Large intestine (tissue), 3 donors: ENCODE results near the gene TTC9B. TPM values are rescaled to one million over a fixed set of nuclear protein-coding genes. Genes with fewer than 3 reads are reported as not detected.

Source experiments
- DNase-seq, 2 donors: peaks; one replicate each; pipeline versions ENCODE4 v3.0.0 to v3.0.0-alpha.2; 2013
- H3K27ac ChIP-seq: one replicate; pipeline ENCODE4 v1.5.1; 2013; ENCODE audit warnings: low read length
- H3K27me3 ChIP-seq: 2 replicates; pipeline ENCODE4 v1.6.1; 2013; ENCODE audit warnings: low read length; ENCODE audit not compliant: control insufficient read depth, insufficient read depth
- H3K36me3 ChIP-seq: 2 replicates; pipeline ENCODE4 v1.6.1; 2013; ENCODE audit warnings: low read length; ENCODE audit not compliant: control insufficient read depth, insufficient read depth
- H3K4me1 ChIP-seq: one replicate; pipeline ENCODE4 v1.6.1; 2013; ENCODE audit warnings: low read length; ENCODE audit not compliant: control insufficient read depth, insufficient read depth
- H3K4me3 ChIP-seq: one replicate; pipeline ENCODE4 v1.5.1; 2013; ENCODE audit warnings: low read length
- H3K9me3 ChIP-seq: one replicate; pipeline ENCODE4 v1.6.1; 2013; ENCODE audit warnings: mild to moderate bottlenecking, low read depth, low read length, moderate library complexity; ENCODE audit not compliant: control insufficient read depth
- WGBS: methylation state at CpG from one replicate; pipeline ENCODE4 v1.1.5; 2013; ENCODE audit warnings: low lambda C conversion rate; ENCODE audit not compliant: insufficient coverage; 5-methylcytosine and 5-hydroxymethylcytosine counted together
- polyA plus RNA-seq: library from polyadenylated mRNA; unstranded; fragments of 120-200 nt; gene quantifications from one replicate; pipeline ENCODE4 v1.2.1, GENCODE V29; 2013

Gene TTC9B
- polyA plus RNA-seq, 1 donor = 3.1 TPM

DNA sequence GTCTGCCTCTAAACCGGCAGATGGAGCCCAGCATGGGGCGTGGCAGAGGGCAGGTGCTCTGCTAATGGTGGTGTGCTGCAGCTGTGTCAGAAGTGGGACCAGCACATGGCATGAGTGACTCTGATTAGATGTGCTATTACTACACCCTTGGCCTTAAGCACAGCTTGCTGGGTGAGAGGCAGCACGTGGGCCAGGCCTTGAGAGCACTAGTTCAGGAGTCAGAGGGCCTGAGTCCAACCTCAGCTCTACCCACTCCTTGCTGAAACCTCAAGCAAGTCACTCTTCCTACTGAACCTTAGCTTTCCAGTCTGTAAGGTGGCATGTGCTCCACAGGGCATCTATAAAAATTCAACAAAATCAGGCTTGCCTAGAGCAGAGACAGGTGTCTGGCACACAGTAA, 44.2 kb upstream of the TTC9B start:
- Histone ChIP-seq H3K9me3 (no peaks in the 10 kb centered on the region), H3K4me1 (no peaks in the 10 kb centered on the region), H3K4me3 (no peak overlapping the region), H3K27ac (no peak overlapping the region), H3K36me3 (peaks cover 35% of the 10 kb centered on the region), H3K27me3 (no peaks in the 10 kb centered on the region)
- DNase-seq = no peak
- WGBS = no CpG with 5 or more reads among the region's 3 CpGs

GRCh38 chr19:40261631-40262030, 43.4 kb upstream of the TTC9B start:
- Histone ChIP-seq H3K4me1 (no peaks in the 10 kb centered on the region), H3K27me3 (no peaks in the 10 kb centered on the region), H3K9me3 (no peaks in the 10 kb centered on the region), H3K4me3 (no peak overlapping the region), H3K36me3 (peaks cover 38% of the 10 kb centered on the region), H3K27ac (no peak overlapping the region)
- WGBS = no CpG with 5 or more reads among the region's 8 CpGs
- DNase-seq = no peak

DNA sequence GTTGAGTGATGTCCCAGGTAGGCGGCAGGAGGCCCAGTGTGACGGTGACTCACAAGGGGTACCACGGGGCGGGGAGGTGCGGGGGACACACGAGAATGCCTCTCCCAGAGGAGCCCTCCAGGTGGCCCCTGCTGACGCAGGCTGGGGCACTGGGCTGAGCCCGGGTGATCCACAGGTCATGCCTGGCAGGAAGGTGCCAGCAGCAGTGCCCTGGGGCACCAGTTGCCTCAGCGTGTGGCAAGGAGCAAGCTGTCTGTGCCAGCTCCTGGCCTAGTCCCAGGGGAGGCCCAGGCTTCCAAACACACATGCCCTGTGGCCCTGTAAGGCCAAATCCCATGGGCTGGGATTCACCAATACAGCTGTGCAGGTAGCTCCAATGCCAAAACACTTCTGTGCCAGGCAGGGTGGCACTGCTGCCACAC, 38.9 kb upstream of the TTC9B start:
- DNase-seq = no peak
- Histone ChIP-seq H3K4me3 (no peak overlapping the region), H3K36me3 (peaks cover 40% of the 10 kb centered on the region), H3K4me1 (peaks cover 19% of the 10 kb centered on the region), H3K27ac (no peak overlapping the region), H3K27me3 (no peaks in the 10 kb centered on the region), H3K9me3 (no peaks in the 10 kb centered on the region)
- WGBS = no CpG with 5 or more reads among the region's 9 CpGs

- no peak overlapping the region for H3K27ac ChIP-seq
- H3K36me3 ChIP-seq = peaks cover 42% of the 10 kb centered on the region
Measured at GRCh38 chr19:40256512-40256911, 38.3 kb upstream of the TTC9B start.

DNA sequence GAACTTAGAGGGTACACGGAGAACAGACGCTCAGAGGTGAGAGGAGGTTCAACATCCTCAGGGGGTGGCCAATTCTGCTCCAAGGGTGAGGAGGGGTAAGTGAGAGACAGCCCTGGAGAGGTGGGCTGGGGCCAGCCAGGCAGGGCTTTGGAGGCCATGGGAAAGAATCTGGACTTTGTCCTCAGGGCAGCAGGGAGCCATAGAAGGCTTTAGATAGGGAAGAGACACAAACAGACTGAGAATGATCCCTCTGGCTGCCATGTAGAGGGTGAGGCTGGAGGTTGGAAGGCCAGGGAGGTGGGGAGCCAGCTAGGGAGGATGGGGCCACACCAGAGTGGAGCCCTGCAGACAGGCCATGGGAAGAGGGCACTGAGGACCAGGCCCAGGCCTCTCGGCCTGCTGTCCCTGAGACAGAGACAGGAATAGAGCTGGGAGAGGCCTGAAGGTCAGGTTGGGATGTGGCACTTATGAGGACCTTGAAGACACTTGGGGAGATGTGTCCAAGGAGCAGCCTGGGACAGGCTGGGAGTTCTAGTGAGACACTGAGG, 37.5 kb upstream of the TTC9B start:
- H3K27ac ChIP-seq = no peak overlapping the region
- no peaks in the 10 kb centered on the region for H3K9me3 ChIP-seq
- peaks cover 45% of the 10 kb centered on the region for H3K36me3 ChIP-seq

More at GRCh38 chr19:40256512-40256911, 38.3 kb upstream of the TTC9B start:
- no CpG with 5 or more reads among the region's 8 CpGs for WGBS
- H3K4me3 ChIP-seq = no peak overlapping the region
- no peak for DNase-seq
- peaks cover 20% of the 10 kb centered on the region for H3K4me1 ChIP-seq
- H3K27me3 ChIP-seq = no peaks in the 10 kb centered on the region
- H3K9me3 ChIP-seq = no peaks in the 10 kb centered on the region

GRCh38 chr19:40254714-40255418, 36.7 kb upstream of the TTC9B start:
- DNase-seq = peak; percentile 37 to 70
- peaks cover 51% of the 10 kb centered on the region for H3K36me3 ChIP-seq
- no peak overlapping the region for H3K4me3 ChIP-seq
- H3K4me1 ChIP-seq = peaks cover 20% of the 10 kb centered on the region
- no peaks in the 10 kb centered on the region for H3K27me3 ChIP-seq
- no peaks in the 10 kb centered on the region for H3K9me3 ChIP-seq
- H3K27ac ChIP-seq = peak overlapping the region; percentile 11
- WGBS = no CpG with 5 or more reads among the region's 16 CpGs

More for the DNA sequence above, 37.5 kb upstream of the TTC9B start:
- Histone ChIP-seq H3K4me1 (peaks cover 20% of the 10 kb centered on the region), H3K4me3 (no peak overlapping the region), H3K27me3 (no peaks in the 10 kb centered on the region)
- DNase-seq = peak in 1 of 2 donors; percentile 32
- WGBS = 80% methylated on average over 2 of the region's 3 CpGs

DNA sequence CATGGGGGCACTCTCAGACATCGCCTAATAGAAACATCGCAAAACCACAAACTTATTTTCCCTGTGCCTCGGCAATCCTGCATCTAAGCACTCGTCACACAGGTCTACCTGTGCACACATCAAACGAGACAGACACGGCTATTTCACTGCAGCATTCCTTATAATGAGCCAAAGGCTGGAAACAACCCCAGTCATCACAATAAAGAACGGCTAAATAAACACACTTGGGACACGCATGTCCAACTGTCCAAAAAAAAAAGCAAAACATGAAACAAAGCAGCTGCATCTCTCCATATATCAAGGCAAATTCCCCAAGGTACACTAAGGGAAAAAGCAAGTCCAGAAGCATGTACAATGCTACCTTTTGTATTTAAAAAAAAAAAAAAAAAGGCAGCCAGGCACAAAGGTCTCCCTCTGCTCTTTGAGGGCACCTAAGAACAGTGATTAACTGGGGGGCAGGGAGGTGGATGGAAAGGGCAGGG, 35.5 kb upstream of the TTC9B start:
- H3K4me1 ChIP-seq = peaks cover 20% of the 10 kb centered on the region
- H3K4me3 ChIP-seq = no peak overlapping the region
- WGBS = 0% methylated on average over 2 of the region's 8 CpGs
- H3K36me3 ChIP-seq = peaks cover 60% of the 10 kb centered on the region
- DNase-seq = peak in 1 of 2 donors; percentile 50
- no peaks in the 10 kb centered on the region for H3K27me3 ChIP-seq
- peak overlapping the region; percentile 33 for H3K27ac ChIP-seq
- H3K9me3 ChIP-seq = no peaks in the 10 kb centered on the region

GRCh38 chr19:40252395-40252794, 34.2 kb upstream of the TTC9B start:
- DNase-seq = no peak
- H3K4me1 ChIP-seq = peaks cover 20% of the 10 kb centered on the region
- H3K27ac ChIP-seq = no peak overlapping the region
- no CpG with 5 or more reads among the region's 7 CpGs for WGBS
- H3K4me3 ChIP-seq = no peak overlapping the region
- H3K9me3 ChIP-seq = no peaks in the 10 kb centered on the region
- H3K27me3 ChIP-seq = no peaks in the 10 kb centered on the region
- H3K36me3 ChIP-seq = peaks cover 66% of the 10 kb centered on the region

GRCh38 chr19:40251991-40252390, 33.8 kb upstream of the TTC9B start:
- no peaks in the 10 kb centered on the region for H3K27me3 ChIP-seq
- peaks cover 65% of the 10 kb centered on the region for H3K36me3 ChIP-seq
- peaks cover 20% of the 10 kb centered on the region for H3K4me1 ChIP-seq
- H3K9me3 ChIP-seq = no peaks in the 10 kb centered on the region
- H3K27ac ChIP-seq = no peak overlapping the region
- no CpG with 5 or more reads among the region's 4 CpGs for WGBS
- DNase-seq = no peak
- H3K4me3 ChIP-seq = no peak overlapping the region

- no peak for DNase-seq
- peaks cover 59% of the 10 kb centered on the region for H3K36me3 ChIP-seq
- no peaks in the 10 kb centered on the region for H3K27me3 ChIP-seq
- peaks cover 20% of the 10 kb centered on the region for H3K4me1 ChIP-seq
- no peak overlapping the region for H3K4me3 ChIP-seq
- H3K27ac ChIP-seq = no peak overlapping the region
- H3K9me3 ChIP-seq = no peaks in the 10 kb centered on the region
Measured at GRCh38 chr19:40251244-40251643, 33.1 kb upstream of the TTC9B start.

- Histone ChIP-seq H3K4me1 (peaks cover 17% of the 10 kb centered on the region), H3K9me3 (no peaks in the 10 kb centered on the region), H3K36me3 (peaks cover 50% of the 10 kb centered on the region), H3K27me3 (no peaks in the 10 kb centered on the region), H3K4me3 (no peak overlapping the region), H3K27ac (no peak overlapping the region)
- no peak for DNase-seq
- no CpG with 5 or more reads among the region's 11 CpGs for WGBS
Measured at GRCh38 chr19:40249781-40250180, 31.6 kb upstream of the TTC9B start.
